Measurements from ENCODE around the gene GTPBP2. TPM values are rescaled to one million over a fixed set of nuclear protein-coding genes. Genes with fewer than 3 reads are reported as not detected.

The GTPBP2 gene
- total and polyA plus RNA-seq, 2 of the 13 experiments (the other 11 are each of a cell fraction or from before 2014, with no cell fraction given) = 26.9 to 88.2 TPM

DNA sequence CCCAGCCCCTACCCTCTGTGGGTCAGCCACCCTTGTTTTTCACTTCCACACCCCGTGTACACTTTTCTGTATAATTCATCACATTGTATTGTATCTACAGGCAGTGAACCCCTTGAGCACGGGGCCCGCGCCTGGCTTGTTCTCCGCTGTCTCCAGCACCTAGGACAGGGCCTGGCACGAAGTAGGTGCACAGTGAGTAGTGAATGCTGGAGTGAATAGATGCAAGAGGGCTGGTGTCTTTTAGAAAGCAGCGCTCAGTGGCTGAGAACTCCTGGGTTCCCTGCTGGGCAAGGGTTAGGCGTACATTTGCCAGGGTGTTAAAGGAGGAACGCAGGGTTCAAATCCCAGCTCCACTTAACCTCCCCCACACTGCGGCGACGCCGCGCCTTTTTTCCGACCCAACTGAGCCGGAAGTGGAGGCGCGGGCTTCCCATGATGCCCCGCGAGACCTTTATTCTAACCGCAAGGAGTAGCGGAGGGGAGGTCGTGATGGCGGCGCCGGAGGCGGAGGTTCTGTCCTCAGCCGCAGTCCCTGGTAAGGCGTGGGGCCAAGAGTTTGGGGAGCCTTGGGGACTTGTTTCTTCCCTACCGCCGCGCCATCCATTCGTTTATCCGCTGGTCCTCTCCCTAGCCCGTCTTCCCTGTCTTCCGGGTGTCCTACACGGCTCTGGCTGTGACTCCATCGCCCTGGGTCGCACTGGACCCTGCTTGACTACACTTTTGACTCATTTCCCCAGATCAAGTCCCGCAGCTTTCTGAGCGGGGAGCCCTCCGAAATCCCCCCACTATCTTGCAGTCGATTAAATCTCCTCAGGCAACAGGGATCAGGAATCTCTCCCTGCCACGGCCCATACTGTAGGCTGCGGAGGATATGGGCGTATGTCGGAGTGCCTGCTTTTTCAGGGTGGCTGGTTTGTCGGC, 6.6 kb upstream of the GTPBP2 start, which contains the start of gene MAD2L1BP (continued):
- TF ChIP-seq RAD21 (CRISPR knock-in tag; IDR thresholded peaks at IDR 0.05) (peak; percentile 28; the same call in 1 of the 2 replicates), ZNF569 (CRISPR knock-in tag; IDR thresholded peaks at IDR 0.05; ENCODE audit: borderline replicate concordance) (no peak), SP140L (CRISPR knock-in tag; IDR thresholded peaks at IDR 0.05; ENCODE audit: borderline replicate concordance) (no peak; the same call in 1 of the 2 replicates), ZBTB39 (CRISPR knock-in tag; IDR thresholded peaks at IDR 0.05) (no peak), KDM3A (CRISPR knock-in tag; IDR thresholded peaks at IDR 0.05; ENCODE audit: low read depth) (peak; percentile 52; the same call in 1 of the 2 replicates), ZNF737 (CRISPR knock-in tag; IDR thresholded peaks at IDR 0.05; ENCODE audit: borderline replicate concordance) (peak; percentile 62; the same call in 1 of the 2 replicates), HOMEZ (CRISPR knock-in tag; IDR thresholded peaks at IDR 0.05; ENCODE audit: low read depth) (peak; percentile 68; the same call in 1 of the 2 replicates), PHF5A (CRISPR knock-in tag; IDR thresholded peaks at IDR 0.05; ENCODE audit: low read depth, unreplicated experiment) (no peak), SRSF9 (IDR thresholded peaks at IDR 0.05; ENCODE audit: borderline replicate concordance, insufficient read depth, low read depth, low read length, poor library complexity, severe bottlenecking) (no peak), FOXA3 (CRISPR knock-in tag; IDR thresholded peaks at IDR 0.05) (peak; percentile 53), LCORL (IDR thresholded peaks at IDR 0.05) (no peak), LCORL (CRISPR knock-in tag; IDR thresholded peaks at IDR 0.05) (peak; percentile 66; the same call in 1 of the 2 replicates), ZNF724P (CRISPR knock-in tag; IDR thresholded peaks at IDR 0.05; ENCODE audit: borderline replicate concordance) (no peak), ATAD3A (CRISPR knock-in tag; IDR thresholded peaks at IDR 0.05) (no peak), HES4 (CRISPR knock-in tag; IDR thresholded peaks at IDR 0.05; ENCODE audit: borderline replicate concordance) (peak; percentile 74; the same call in 1 of the 2 replicates), ZNF775 (CRISPR knock-in tag; IDR thresholded peaks at IDR 0.05; ENCODE audit: borderline replicate concordance) (peak; percentile 74; the same call in 1 of the 2 replicates), NFE2 (CRISPR knock-in tag; IDR thresholded peaks at IDR 0.05) (no peak), XRCC5 (optimal IDR thresholded peaks at IDR 0.05; ENCODE audit: low read length) (peak; percentile 94), DR1 (CRISPR knock-in tag; IDR thresholded peaks at IDR 0.05) (peak; percentile 88; the same call in 1 of the 2 replicates), MBD4 (IDR thresholded peaks at IDR 0.05; ENCODE audit: borderline replicate concordance, low read length) (no peak), GFI1 (CRISPR knock-in tag; IDR thresholded peaks at IDR 0.05; ENCODE audit: borderline replicate concordance) (peak; percentile 72), PITX1 (CRISPR knock-in tag; IDR thresholded peaks at IDR 0.05) (peak; percentile 74)
- TF ChIP-seq, protein P1, sequence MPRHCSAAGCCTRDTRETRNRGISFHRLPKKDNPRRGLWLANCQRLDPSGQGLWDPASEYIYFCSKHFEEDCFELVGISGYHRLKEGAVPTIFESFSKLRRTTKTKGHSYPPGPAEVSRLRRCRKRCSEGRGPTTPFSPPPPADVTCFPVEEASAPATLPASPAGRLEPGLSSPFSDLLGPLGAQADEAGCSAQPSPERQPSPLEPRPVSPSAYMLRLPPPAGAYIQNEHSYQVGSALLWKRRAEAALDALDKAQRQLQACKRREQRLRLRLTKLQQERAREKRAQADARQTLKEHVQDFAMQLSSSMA (CRISPR knock-in tag; IDR thresholded peaks at IDR 0.05) = peak; percentile 65; the same call in 1 of the 2 replicates
- TF ChIP-seq, protein P2, sequence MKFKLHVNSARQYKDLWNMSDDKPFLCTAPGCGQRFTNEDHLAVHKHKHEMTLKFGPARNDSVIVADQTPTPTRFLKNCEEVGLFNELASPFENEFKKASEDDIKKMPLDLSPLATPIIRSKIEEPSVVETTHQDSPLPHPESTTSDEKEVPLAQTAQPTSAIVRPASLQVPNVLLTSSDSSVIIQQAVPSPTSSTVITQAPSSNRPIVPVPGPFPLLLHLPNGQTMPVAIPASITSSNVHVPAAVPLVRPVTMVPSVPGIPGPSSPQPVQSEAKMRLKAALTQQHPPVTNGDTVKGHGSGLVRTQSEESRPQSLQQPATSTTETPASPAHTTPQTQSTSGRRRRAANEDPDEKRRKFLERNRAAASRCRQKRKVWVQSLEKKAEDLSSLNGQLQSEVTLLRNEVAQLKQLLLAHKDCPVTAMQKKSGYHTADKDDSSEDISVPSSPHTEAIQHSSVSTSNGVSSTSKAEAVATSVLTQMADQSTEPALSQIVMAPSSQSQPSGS (CRISPR knock-in tag; IDR thresholded peaks at IDR 0.05) = no peak
